ENCODE measurements around the gene TMEM184C.

The TMEM184C gene

DNA sequence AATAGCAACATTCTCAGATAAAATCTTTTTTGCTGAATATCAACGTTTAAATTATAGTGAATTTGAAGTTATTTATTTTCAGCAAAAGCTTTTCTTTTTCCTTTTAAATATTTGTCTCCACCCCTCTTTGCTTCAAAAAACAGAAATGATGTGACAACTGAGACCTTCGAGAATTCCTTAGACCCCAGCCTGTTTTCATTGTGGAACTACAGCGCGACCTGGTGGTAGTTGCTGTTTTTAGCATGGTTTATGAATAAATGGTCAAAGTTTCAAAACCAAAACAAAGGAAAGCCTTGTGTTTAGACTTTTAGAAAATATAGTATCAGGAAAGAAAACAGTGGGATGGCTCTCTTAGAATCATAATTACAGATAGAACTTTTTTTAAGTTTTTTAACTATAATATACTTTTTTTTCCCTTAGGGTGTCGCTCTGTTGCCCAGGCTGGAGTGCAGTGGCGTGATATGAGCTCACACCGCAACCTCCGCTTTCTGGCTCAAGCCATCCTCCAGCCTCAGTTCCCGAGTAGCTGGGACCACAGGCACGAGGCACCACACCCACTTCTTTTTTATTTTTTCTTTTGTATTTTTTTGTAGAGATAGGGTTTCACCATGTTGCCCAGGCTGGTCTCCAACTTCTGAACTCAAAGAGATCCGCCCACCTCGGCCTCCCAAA is 26.8 kb upstream of the TMEM184C start:
- TF ChIP-seq, protein P1, sequence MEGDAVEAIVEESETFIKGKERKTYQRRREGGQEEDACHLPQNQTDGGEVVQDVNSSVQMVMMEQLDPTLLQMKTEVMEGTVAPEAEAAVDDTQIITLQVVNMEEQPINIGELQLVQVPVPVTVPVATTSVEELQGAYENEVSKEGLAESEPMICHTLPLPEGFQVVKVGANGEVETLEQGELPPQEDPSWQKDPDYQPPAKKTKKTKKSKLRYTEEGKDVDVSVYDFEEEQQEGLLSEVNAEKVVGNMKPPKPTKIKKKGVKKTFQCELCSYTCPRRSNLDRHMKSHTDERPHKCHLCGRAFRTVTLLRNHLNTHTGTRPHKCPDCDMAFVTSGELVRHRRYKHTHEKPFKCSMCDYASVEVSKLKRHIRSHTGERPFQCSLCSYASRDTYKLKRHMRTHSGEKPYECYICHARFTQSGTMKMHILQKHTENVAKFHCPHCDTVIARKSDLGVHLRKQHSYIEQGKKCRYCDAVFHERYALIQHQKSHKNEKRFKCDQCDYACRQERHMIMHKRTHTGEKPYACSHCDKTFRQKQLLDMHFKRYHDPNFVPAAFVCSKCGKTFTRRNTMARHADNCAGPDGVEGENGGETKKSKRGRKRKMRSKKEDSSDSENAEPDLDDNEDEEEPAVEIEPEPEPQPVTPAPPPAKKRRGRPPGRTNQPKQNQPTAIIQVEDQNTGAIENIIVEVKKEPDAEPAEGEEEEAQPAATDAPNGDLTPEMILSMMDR (IDR thresholded peaks at IDR 0.05), result peak; percentile 68

GRCh38 chr4:147591106-147591505 is 26.1 kb upstream of the TMEM184C start:
- TF ChIP-seq, protein P1 (IDR thresholded peaks at IDR 0.05), result no peak

- TF ChIP-seq, protein P1 (IDR thresholded peaks at IDR 0.05), result no peak
Observed at GRCh38 chr4:147594107-147594506, 23.1 kb upstream of the TMEM184C start.

DNA sequence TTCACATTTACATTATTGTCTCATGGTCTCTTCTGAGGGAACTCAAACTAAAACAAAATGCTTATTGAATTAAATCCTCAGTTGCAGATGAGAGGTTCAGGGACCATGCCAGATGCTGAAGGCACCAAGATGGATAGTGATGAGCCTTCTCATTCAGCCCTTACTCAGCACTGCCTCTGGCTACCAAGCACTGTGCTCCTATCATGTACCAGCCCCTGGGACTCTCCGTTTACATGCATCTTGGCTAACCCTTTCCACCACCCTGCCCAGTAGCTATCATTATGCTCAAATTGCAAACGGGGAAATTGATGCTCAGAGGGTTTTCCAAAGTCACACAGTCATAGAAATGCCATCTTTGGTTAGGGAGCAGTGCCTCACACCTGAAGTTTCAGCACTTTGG is 22.6 kb upstream of the TMEM184C start:
- TF ChIP-seq, protein P1 (IDR thresholded peaks at IDR 0.05), result no peak

DNA sequence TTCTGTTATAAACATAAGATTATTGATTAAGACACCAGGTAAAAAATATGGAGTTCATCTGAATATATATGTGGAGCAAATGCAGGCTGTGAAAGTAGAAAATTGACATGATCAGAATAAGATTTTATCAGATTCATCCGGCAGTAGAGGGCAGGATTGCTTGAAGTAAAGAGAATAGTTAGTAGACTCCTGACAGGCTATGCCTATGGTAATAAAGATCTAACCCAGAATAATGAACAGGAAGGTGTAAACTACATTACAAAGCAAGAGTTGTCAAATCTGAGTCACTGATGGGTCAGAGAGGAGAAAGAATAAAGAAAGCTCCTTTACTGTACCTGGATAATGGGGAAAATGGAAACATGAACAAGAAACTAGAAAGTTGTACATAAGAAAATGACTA is 20.8 kb upstream of the TMEM184C start:
- TF ChIP-seq, protein P1 (IDR thresholded peaks at IDR 0.05), result no peak

DNA sequence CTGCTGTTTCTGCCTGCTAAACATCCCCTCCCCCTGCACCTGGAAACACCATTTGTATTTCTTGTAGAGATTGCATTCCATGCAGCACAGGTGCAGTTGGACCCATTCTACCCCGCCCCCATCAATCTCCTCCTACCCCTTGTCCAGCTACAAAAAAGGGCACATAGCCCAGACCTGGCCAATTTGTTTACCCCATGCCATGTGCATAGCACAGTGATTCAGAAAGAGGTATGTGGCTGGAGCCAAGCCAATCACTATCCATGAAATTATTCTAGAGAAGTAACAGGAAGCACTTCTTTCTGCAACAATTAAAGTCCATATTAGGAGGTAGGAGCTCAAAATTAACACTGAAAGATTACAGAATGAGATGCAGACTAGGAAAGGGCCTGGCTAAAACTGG is 20.2 kb upstream of the TMEM184C start:
- TF ChIP-seq, protein P1 (IDR thresholded peaks at IDR 0.05), result no peak

- TF ChIP-seq, protein P1 (IDR thresholded peaks at IDR 0.05), result no peak
Observed at GRCh38 chr4:147597561-147597960, 19.6 kb upstream of the TMEM184C start.

DNA sequence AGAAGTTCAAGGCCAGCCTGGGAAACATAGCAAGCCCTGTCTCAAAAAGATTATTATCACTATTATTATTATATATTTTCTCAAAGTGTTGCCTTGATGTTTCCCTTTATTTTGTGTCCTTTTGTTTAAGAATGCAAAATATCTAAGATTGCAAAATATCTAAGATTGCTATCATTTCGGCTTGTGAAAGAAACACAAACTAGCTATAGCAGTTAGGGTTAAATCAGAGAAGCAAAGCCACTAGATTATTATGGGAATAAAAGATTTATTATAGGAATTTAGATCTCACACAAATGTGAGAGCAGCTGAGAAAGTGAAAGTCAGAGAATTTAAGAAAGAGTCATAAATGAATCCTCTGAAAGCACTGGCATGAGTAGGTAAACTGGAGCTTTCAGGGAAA is 18.0 kb upstream of the TMEM184C start:
- TF ChIP-seq, protein P1 (IDR thresholded peaks at IDR 0.05), result no peak

Measured in LNCAP (cell line).